IPS-20b (cell line): ENCODE measurements around the gene RABL2B.

ENCODE experiments used
- H3K27ac ChIP-seq: one replicate; pipeline ENCODE4 v1.5.1; 2013; ENCODE audit warnings: low read length
- H3K27me3 ChIP-seq: 2 replicates; pipeline ENCODE4 v1.6.1; 2013; ENCODE audit warnings: mild to moderate bottlenecking, low read length, inconsistent platforms; ENCODE audit not compliant: insufficient read depth
- H3K36me3 ChIP-seq: 2 replicates; pipeline ENCODE4 v1.6.1; 2013; ENCODE audit warnings: low read depth, mild to moderate bottlenecking, inconsistent platforms, low read length, moderate library complexity; ENCODE audit not compliant: insufficient read depth
- H3K4me1 ChIP-seq: 2 replicates; pipeline ENCODE4 v1.6.1; 2013; ENCODE audit warnings: mild to moderate bottlenecking, control low read depth, inconsistent platforms, low read length, moderate library complexity; ENCODE audit not compliant: insufficient read depth
- H3K4me3 ChIP-seq: 2 replicates; pipeline ENCODE4 v1.5.1; 2013; ENCODE audit warnings: mild to moderate bottlenecking, low read length, inconsistent platforms
- H3K9ac ChIP-seq: 2 replicates; pipeline ENCODE4 v1.6.1; 2013; ENCODE audit warnings: low read depth, mild to moderate bottlenecking, inconsistent platforms, low read length, moderate library complexity
- H3K9me3 ChIP-seq: 2 replicates; pipeline ENCODE4 v1.6.1; 2013; ENCODE audit warnings: mild to moderate bottlenecking, low read depth, low read length, inconsistent platforms; ENCODE audit not compliant: insufficient read depth

The RABL2B gene

DNA sequence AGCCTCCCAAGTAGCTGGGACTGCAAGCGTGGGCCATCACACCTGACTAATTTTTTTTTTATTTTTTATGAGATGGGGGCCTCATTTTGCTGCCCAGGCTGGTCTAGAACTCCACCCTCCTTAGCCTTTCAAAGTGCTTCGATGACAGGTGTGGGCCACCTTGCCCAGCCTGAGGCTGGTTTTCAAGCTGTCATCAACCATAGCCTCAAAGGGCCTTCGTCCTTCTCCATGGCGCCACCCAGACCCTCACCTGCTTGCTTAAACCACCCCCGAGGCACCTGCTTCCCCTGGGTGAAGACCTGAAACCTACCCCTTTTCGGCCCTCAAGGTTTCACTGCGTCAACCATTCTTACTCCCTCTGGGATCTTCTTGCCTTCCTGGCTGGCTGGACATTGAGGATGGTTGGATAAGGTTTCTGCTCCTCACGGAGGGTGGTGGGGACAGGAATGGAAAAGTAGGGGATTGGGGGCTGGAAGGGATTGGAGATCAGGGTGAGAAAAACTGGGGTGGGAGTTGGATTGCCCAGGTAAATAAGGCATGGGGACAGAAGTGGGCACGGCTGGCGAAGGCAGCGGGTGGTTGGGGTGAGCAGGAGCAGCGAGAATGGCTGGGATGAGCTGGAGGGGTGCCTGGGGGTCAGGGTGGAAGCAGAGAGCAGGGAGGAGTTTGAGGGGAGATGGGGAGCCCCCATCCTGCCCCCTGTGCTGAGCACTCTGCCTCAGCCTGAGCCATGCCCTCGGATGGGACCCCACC lies 48.3 kb downstream of the RABL2B start:
- Histone ChIP-seq H3K9ac (no peak overlapping the region), H3K4me1 (no peaks in the 10 kb centered on the region), H3K36me3 (no peaks in the 10 kb centered on the region), H3K9me3 (no peaks in the 10 kb centered on the region), H3K27me3 (peaks cover 93% of the 10 kb centered on the region), H3K4me3 (no peak overlapping the region), H3K27ac (no peak overlapping the region)

GRCh38 chr22:50734343-50734771 lies 49.1 kb downstream of the RABL2B start:
- H3K9me3 ChIP-seq = no peaks in the 10 kb centered on the region
- H3K4me1 ChIP-seq = no peaks in the 10 kb centered on the region
- no peak overlapping the region for H3K4me3 ChIP-seq
- H3K9ac ChIP-seq = no peak overlapping the region
- no peaks in the 10 kb centered on the region for H3K36me3 ChIP-seq
- H3K27ac ChIP-seq = no peak overlapping the region
- H3K27me3 ChIP-seq = peaks cover 93% of the 10 kb centered on the region

- Histone ChIP-seq H3K4me1 (no peaks in the 10 kb centered on the region), H3K27ac (no peak overlapping the region), H3K36me3 (no peaks in the 10 kb centered on the region), H3K9me3 (no peaks in the 10 kb centered on the region), H3K27me3 (peaks cover 94% of the 10 kb centered on the region), H3K4me3 (no peak overlapping the region), H3K9ac (no peak overlapping the region)
Observed at GRCh38 chr22:50733521-50734342, 49.7 kb downstream of the RABL2B start.

- Histone ChIP-seq H3K9ac (no peak overlapping the region), H3K27me3 (peaks cover 83% of the 10 kb centered on the region), H3K4me3 (no peak overlapping the region), H3K36me3 (no peaks in the 10 kb centered on the region), H3K27ac (no peak overlapping the region), H3K9me3 (no peaks in the 10 kb centered on the region), H3K4me1 (no peaks in the 10 kb centered on the region)
Observed at GRCh38 chr22:50732681-50733080, 50.8 kb downstream of the RABL2B start.

- Histone ChIP-seq H3K9ac (no peak overlapping the region), H3K4me1 (no peaks in the 10 kb centered on the region), H3K9me3 (no peaks in the 10 kb centered on the region), H3K27ac (no peak overlapping the region), H3K36me3 (no peaks in the 10 kb centered on the region), H3K27me3 (peaks cover 76% of the 10 kb centered on the region), H3K4me3 (no peak overlapping the region)
Observed at GRCh38 chr22:50731811-50732624, 51.4 kb downstream of the RABL2B start.

- no peak overlapping the region for H3K9ac ChIP-seq
- no peaks in the 10 kb centered on the region for H3K9me3 ChIP-seq
- H3K4me3 ChIP-seq = no peak overlapping the region
- H3K36me3 ChIP-seq = no peaks in the 10 kb centered on the region
- H3K27ac ChIP-seq = no peak overlapping the region
- peaks cover 67% of the 10 kb centered on the region for H3K27me3 ChIP-seq
- no peaks in the 10 kb centered on the region for H3K4me1 ChIP-seq
Observed at GRCh38 chr22:50730941-50731661, 52.3 kb downstream of the RABL2B start.

GRCh38 chr22:50730013-50730891 lies 53.2 kb downstream of the RABL2B start:
- no peak overlapping the region for H3K4me3 ChIP-seq
- no peaks in the 10 kb centered on the region for H3K36me3 ChIP-seq
- no peaks in the 10 kb centered on the region for H3K9me3 ChIP-seq
- no peak overlapping the region for H3K27ac ChIP-seq
- H3K9ac ChIP-seq = no peak overlapping the region
- no peaks in the 10 kb centered on the region for H3K4me1 ChIP-seq
- H3K27me3 ChIP-seq = peaks cover 59% of the 10 kb centered on the region

GRCh38 chr22:50729391-50730012 lies 53.9 kb downstream of the RABL2B start:
- Histone ChIP-seq H3K27me3 (peaks cover 52% of the 10 kb centered on the region), H3K4me1 (no peaks in the 10 kb centered on the region), H3K27ac (no peak overlapping the region), H3K36me3 (no peaks in the 10 kb centered on the region), H3K9me3 (no peaks in the 10 kb centered on the region), H3K4me3 (no peak overlapping the region), H3K9ac (no peak overlapping the region)

DNA sequence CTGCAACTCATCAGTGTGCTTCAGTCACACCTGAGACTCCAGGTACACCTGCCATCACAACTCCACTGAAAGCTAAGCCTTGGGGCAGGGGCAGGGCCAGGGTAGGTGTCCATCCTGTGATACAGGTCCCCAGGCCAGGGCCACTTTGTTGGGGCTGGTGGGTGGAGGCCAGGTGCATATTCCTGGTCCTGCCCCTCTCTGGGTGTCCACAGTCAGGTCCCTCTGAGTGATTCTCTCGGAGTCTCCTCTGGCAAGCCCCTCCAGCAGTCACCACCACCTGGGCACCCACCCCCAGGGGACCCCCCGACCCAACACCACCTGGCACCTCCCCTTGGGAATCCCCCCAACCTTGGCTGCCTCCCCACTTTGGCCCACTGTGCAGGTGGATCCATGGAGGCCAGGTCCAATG lies 54.9 kb downstream of the RABL2B start:
- Histone ChIP-seq H3K4me3 (no peak overlapping the region), H3K9ac (no peak overlapping the region), H3K4me1 (no peaks in the 10 kb centered on the region), H3K27me3 (peaks cover 50% of the 10 kb centered on the region), H3K36me3 (no peaks in the 10 kb centered on the region), H3K27ac (no peak overlapping the region), H3K9me3 (no peaks in the 10 kb centered on the region)
